HG02943 (cell line): ENCODE data around the gene SLC12A5.

Experiments
- ATAC-seq: cut with Tn5 transposase; IDR thresholded peaks from one replicate; pipeline ENCODE4 v1.9.1; 2021; ENCODE audit warnings: mild to moderate bottlenecking, low read depth, moderate library complexity; ENCODE audit not compliant: unreplicated experiment

SLC12A5 gene

GRCh38 chr20:46051556-46052308 lies 22.7 kb downstream of the SLC12A5 start:
- no peak for ATAC-seq

- ATAC-seq, result no peak
Measured at GRCh38 chr20:46053416-46053815, 24.4 kb downstream of the SLC12A5 start.

GRCh38 chr20:46054606-46055005 lies 25.6 kb downstream of the SLC12A5 start:
- no peak for ATAC-seq

- no peak for ATAC-seq
Measured at GRCh38 chr20:46055269-46055668, 26.3 kb downstream of the SLC12A5 start.

GRCh38 chr20:46056027-46056833 lies 27.2 kb downstream of the SLC12A5 start:
- ATAC-seq, result no peak

- ATAC-seq, result no peak
Measured at GRCh38 chr20:46056970-46057855, 28.2 kb downstream of the SLC12A5 start.

- no peak for ATAC-seq
Measured at GRCh38 chr20:46057856-46058598, 29.0 kb downstream of the SLC12A5 start.

- ATAC-seq, result no peak
Measured at GRCh38 chr20:46058599-46059281, 29.7 kb downstream of the SLC12A5 start.

- ATAC-seq, result no peak
Measured at GRCh38 chr20:46060301-46060881, 31.4 kb downstream of the SLC12A5 start.

- ATAC-seq, result no peak
Measured at GRCh38 chr20:46060975-46061374, 32.0 kb downstream of the SLC12A5 start.

- no peak for ATAC-seq
Measured at GRCh38 chr20:46062151-46062550, 33.1 kb downstream of the SLC12A5 start.

GRCh38 chr20:46062621-46063020 lies 33.6 kb downstream of the SLC12A5 start:
- ATAC-seq, result no peak

GRCh38 chr20:46063151-46063550 lies 34.1 kb downstream of the SLC12A5 start:
- ATAC-seq, result no peak

GRCh38 chr20:46063652-46064054 lies 34.6 kb downstream of the SLC12A5 start:
- no peak for ATAC-seq

GRCh38 chr20:46065006-46065405 lies 36.0 kb downstream of the SLC12A5 start:
- ATAC-seq, result no peak

- no peak for ATAC-seq
Measured at GRCh38 chr20:46065691-46066090, 36.7 kb downstream of the SLC12A5 start.

- no peak for ATAC-seq
Measured at GRCh38 chr20:46070215-46070900, 41.3 kb downstream of the SLC12A5 start.

GRCh38 chr20:46071573-46071972 lies 42.6 kb downstream of the SLC12A5 start:
- no peak for ATAC-seq

GRCh38 chr20:46073024-46073423 lies 44.0 kb downstream of the SLC12A5 start:
- no peak for ATAC-seq
